HG02678 (cell line): Measurements from ENCODE around the gene SMAD4.
"Not testable (repeated sequence)": the region's sequence is repeated elsewhere in the genome, so short reads cannot be mapped to it uniquely, and the experiment has no call there.

Experiments used
- ATAC-seq: cut with Tn5 transposase; IDR thresholded peaks from one replicate; pipeline ENCODE4 v1.9.1; 2021; ENCODE audit warnings: mild to moderate bottlenecking, moderate library complexity; ENCODE audit not compliant: unreplicated experiment

Gene SMAD4

GRCh38 chr18:51029694-51030536 is at the start of gene SMAD4:
Gene SMAD4 (plus strand): TSS chr18:51030213. CDS start chr18:51047047, 16,834 bp downstream.
- peak; percentile 81 for ATAC-seq

- ATAC-seq, result no peak
Observed at GRCh38 chr18:50981381-50981780, 48.6 kb upstream of the SMAD4 start.

GRCh38 chr18:50982086-50982801 is 47.8 kb upstream of the SMAD4 start:
- ATAC-seq, result no peak

GRCh38 chr18:50982802-50983179 is 47.2 kb upstream of the SMAD4 start:
- ATAC-seq, result no peak

GRCh38 chr18:50986360-50987087 is 43.5 kb upstream of the SMAD4 start:
- ATAC-seq, result no peak

GRCh38 chr18:50987261-50987660 is 42.8 kb upstream of the SMAD4 start:
- no peak for ATAC-seq

- no peak for ATAC-seq
Observed at GRCh38 chr18:50989711-50990110, 40.3 kb upstream of the SMAD4 start.

- ATAC-seq, result no peak
Observed at GRCh38 chr18:50992351-50992762, 37.7 kb upstream of the SMAD4 start.

GRCh38 chr18:50994031-50994430 is 36.0 kb upstream of the SMAD4 start:
- ATAC-seq, result no peak

GRCh38 chr18:51003174-51003573 is 26.8 kb upstream of the SMAD4 start:
- ATAC-seq, result not testable (repeated sequence)

- no peak for ATAC-seq
Observed at GRCh38 chr18:51006061-51006818, 23.8 kb upstream of the SMAD4 start.

- ATAC-seq, result no peak
Observed at GRCh38 chr18:51006948-51007789, 22.8 kb upstream of the SMAD4 start.

GRCh38 chr18:51007790-51008139 is 22.2 kb upstream of the SMAD4 start:
- ATAC-seq, result no peak

GRCh38 chr18:51009072-51009471 is 20.9 kb upstream of the SMAD4 start:
- ATAC-seq, result no peak

- no peak for ATAC-seq
Observed at GRCh38 chr18:51010218-51010617, 19.8 kb upstream of the SMAD4 start.

- ATAC-seq, result no peak
Observed at GRCh38 chr18:51011709-51012108, 18.3 kb upstream of the SMAD4 start.

GRCh38 chr18:51012441-51012840 is 17.6 kb upstream of the SMAD4 start:
- no peak for ATAC-seq

GRCh38 chr18:51013259-51013658 is 16.8 kb upstream of the SMAD4 start:
- no peak for ATAC-seq

- ATAC-seq, result no peak
Observed at GRCh38 chr18:51017140-51017879, 12.7 kb upstream of the SMAD4 start.
